HEK293 (cell line): Measurements from ENCODE around the gene PEPD.

ENCODE experiments used
- AEBP2 ChIP-seq: fragments of 450-650 bp; formaldehyde crosslinking; IDR thresholded peaks from 2 replicates; pipeline ENCODE4 v1.5.1; 2016; ENCODE audit warnings: missing biosample characterization, missing genetic modification characterization, borderline replicate concordance
- GLI4 ChIP-seq: fragments of 450-650 bp; formaldehyde crosslinking; IDR thresholded peaks from 2 replicates; pipeline ENCODE4 v1.5.1; 2016; ENCODE audit warnings: missing biosample characterization, missing genetic modification characterization
- GLIS1 ChIP-seq: fragments of 450-650 bp; formaldehyde crosslinking; IDR thresholded peaks from 2 replicates; pipeline ENCODE4 v1.5.1; 2016; ENCODE audit warnings: missing biosample characterization, missing genetic modification characterization
- KLF1 ChIP-seq: fragments of 450-650 bp; formaldehyde crosslinking; IDR thresholded peaks from 2 replicates; pipeline ENCODE4 v1.5.1; 2016; ENCODE audit warnings: missing biosample characterization, missing genetic modification characterization
- KLF16 ChIP-seq: fragments of 450-650 bp; formaldehyde crosslinking; IDR thresholded peaks from 2 replicates; pipeline ENCODE4 v1.5.1; 2017; ENCODE audit warnings: missing biosample characterization, missing genetic modification characterization
- PRDM10 ChIP-seq: fragments of 450-650 bp; formaldehyde crosslinking; IDR thresholded peaks from 2 replicates; pipeline ENCODE4 v1.5.1; 2016; ENCODE audit warnings: missing biosample characterization, missing genetic modification characterization
- REPIN1 ChIP-seq: fragments of 450-650 bp; formaldehyde crosslinking; IDR thresholded peaks from 2 replicates; pipeline ENCODE4 v1.5.1; 2017; ENCODE audit warnings: missing biosample characterization, missing genetic modification characterization, low read depth
- REST ChIP-seq: fragments of 450-650 bp; formaldehyde crosslinking; IDR thresholded peaks from 2 replicates; pipeline ENCODE4 v1.5.1; 2016; ENCODE audit warnings: missing biosample characterization, missing genetic modification characterization
- SP7 ChIP-seq: fragments of 450-650 bp; formaldehyde crosslinking; IDR thresholded peaks from 2 replicates; pipeline ENCODE4 v1.5.1; 2016; ENCODE audit warnings: missing biosample characterization, missing genetic modification characterization
- YY2 ChIP-seq: fragments of 450-650 bp; formaldehyde crosslinking; IDR thresholded peaks from 2 replicates; pipeline ENCODE4 v1.5.1; 2016; ENCODE audit warnings: missing biosample characterization, missing genetic modification characterization
- ZBTB11 ChIP-seq: fragments of 450-650 bp; formaldehyde crosslinking; conservative IDR thresholded peaks from 2 replicates; pipeline ENCODE4 v1.5.1; 2016; ENCODE audit warnings: low read depth, missing biosample characterization, missing genetic modification characterization
- ZBTB7A ChIP-seq: fragments of 450-650 bp; formaldehyde crosslinking; IDR thresholded peaks from 2 replicates; pipeline ENCODE4 v1.5.1; 2016; ENCODE audit warnings: low read depth, missing biosample characterization, missing genetic modification characterization
- ZFHX2 ChIP-seq: fragments of 450-650 bp; formaldehyde crosslinking; conservative IDR thresholded peaks from 2 replicates; pipeline ENCODE4 v1.5.1; 2016; ENCODE audit warnings: missing biosample characterization, missing genetic modification characterization
- ZFP69B ChIP-seq: fragments of 450-650 bp; formaldehyde crosslinking; IDR thresholded peaks from 2 replicates; pipeline ENCODE4 v1.5.1; 2016; ENCODE audit warnings: missing biosample characterization, missing genetic modification characterization
- ZIC2 ChIP-seq: fragments of 450-650 bp; formaldehyde crosslinking; IDR thresholded peaks from 2 replicates; pipeline ENCODE4 v1.5.1; 2016; ENCODE audit warnings: missing biosample characterization, missing genetic modification characterization
- ZNF175 ChIP-seq: fragments of 450-650 bp; formaldehyde crosslinking; IDR thresholded peaks from 2 replicates; pipeline ENCODE4 v1.5.1; 2016; ENCODE audit warnings: missing biosample characterization, missing genetic modification characterization
- ZNF2 ChIP-seq: fragments of 450-650 bp; formaldehyde crosslinking; IDR thresholded peaks from 2 replicates; pipeline ENCODE4 v1.5.1; 2016; ENCODE audit warnings: missing biosample characterization, missing genetic modification characterization
- ZNF391 ChIP-seq: fragments of 450-650 bp; formaldehyde crosslinking; IDR thresholded peaks from 2 replicates; pipeline ENCODE4 v1.5.1; 2016; ENCODE audit warnings: low read depth, missing biosample characterization, missing genetic modification characterization, borderline replicate concordance
- ZNF571 ChIP-seq: fragments of 450-650 bp; formaldehyde crosslinking; IDR thresholded peaks from 2 replicates; pipeline ENCODE4 v1.5.0; 2017; ENCODE audit warnings: missing biosample characterization, missing genetic modification characterization
- ZNF621 ChIP-seq: fragments of 450-650 bp; formaldehyde crosslinking; IDR thresholded peaks from 2 replicates; pipeline ENCODE4 v1.5.1; 2017; ENCODE audit warnings: missing biosample characterization, missing genetic modification characterization
- ZNF777 ChIP-seq: fragments of 450-650 bp; formaldehyde crosslinking; IDR thresholded peaks from 2 replicates; pipeline ENCODE4 v1.5.1; 2017; ENCODE audit warnings: missing biosample characterization, missing genetic modification characterization, borderline replicate concordance
- ZNF785 ChIP-seq: fragments of 450-650 bp; formaldehyde crosslinking; IDR thresholded peaks from 2 replicates; pipeline ENCODE4 v1.5.1; 2016; ENCODE audit warnings: missing biosample characterization, missing genetic modification characterization
- ZNF792 ChIP-seq: fragments of 450-650 bp; formaldehyde crosslinking; IDR thresholded peaks from 2 replicates; pipeline ENCODE4 v1.5.1; 2016; ENCODE audit warnings: missing biosample characterization, missing genetic modification characterization
- ZSCAN23 ChIP-seq: fragments of 450-650 bp; formaldehyde crosslinking; IDR thresholded peaks from 2 replicates; pipeline ENCODE4 v1.5.1; 2016; ENCODE audit warnings: missing biosample characterization, missing genetic modification characterization
- ZSCAN30 ChIP-seq: fragments of 450-650 bp; IDR thresholded peaks from 2 replicates; pipeline ENCODE4 v1.5.1; 2018; ENCODE audit warnings: missing biosample characterization, mild to moderate bottlenecking, missing genetic modification characterization, moderate library complexity
- ZSCAN4 ChIP-seq: fragments of 450-650 bp; formaldehyde crosslinking; IDR thresholded peaks from 2 replicates; pipeline ENCODE4 v1.5.1; 2017; ENCODE audit warnings: missing biosample characterization, missing genetic modification characterization

The PEPD gene

GRCh38 chr19:33406521-33407139 lies 115.0 kb downstream of the PEPD start (continued):
- TF ChIP-seq ZNF571 (tag by site-specific recombination) (0 out of 2 replicates have a peak, but pooled peaks have one; percentile 48), ZNF792 (tag by site-specific recombination) (0 out of 2 replicates have a peak, but pooled peaks have one; percentile 66), ZBTB7A (tag by site-specific recombination) (peak; percentile 86), KLF1 (tag by site-specific recombination) (peak; percentile 41; the same call in 1 of the 2 replicates), ZBTB11 (tag by site-specific recombination) (no peak), ZNF175 (tag by site-specific recombination) (no peak), KLF16 (tag by site-specific recombination) (peak; percentile 46; the same call in 1 of the 2 replicates), ZFP69B (tag by site-specific recombination) (peak; percentile 56; the same call in 1 of the 2 replicates), ZSCAN23 (tag by site-specific recombination) (no peak), ZNF785 (tag by site-specific recombination) (peak; percentile 64; the same call in 1 of the 2 replicates), YY2 (0 out of 2 replicates have a peak, but pooled peaks have one; percentile 32), PRDM10 (peak; percentile 74), ZNF777 (no peak), AEBP2 (tag by site-specific recombination) (no peak; the same call in 1 of the 2 replicates), ZFHX2 (tag by site-specific recombination) (peak; percentile 56; the same call in 1 of the 2 replicates), ZNF621 (peak; percentile 9; the same call in 1 of the 2 replicates), GLIS1 (peak; percentile 75), ZNF391 (tag by site-specific recombination) (0 out of 2 replicates have a peak, but pooled peaks have one; percentile 86), ZNF2 (tag by site-specific recombination) (peak; percentile 99), REPIN1 (tag by site-specific recombination) (0 out of 2 replicates have a peak, but pooled peaks have one; percentile 62), ZIC2 (tag by site-specific recombination) (peak; percentile 94), ZSCAN4 (tag by site-specific recombination) (peak; percentile 47; the same call in 1 of the 2 replicates), REST (tag by site-specific recombination) (0 out of 2 replicates have a peak, but pooled peaks have one; percentile 16), GLI4 (0 out of 2 replicates have a peak, but pooled peaks have one; percentile 17), ZSCAN30 (tag by site-specific recombination) (peak; percentile 86; the same call in 1 of the 2 replicates), SP7 (tag by site-specific recombination) (0 out of 2 replicates have a peak, but pooled peaks have one; percentile 57)
